Measurements from ENCODE around the gene TBPL1.
"Not testable (repeated sequence)": the region's sequence is repeated elsewhere in the genome, so short reads cannot be mapped to it uniquely, and the experiment has no call there.

TBPL1 gene

DNA sequence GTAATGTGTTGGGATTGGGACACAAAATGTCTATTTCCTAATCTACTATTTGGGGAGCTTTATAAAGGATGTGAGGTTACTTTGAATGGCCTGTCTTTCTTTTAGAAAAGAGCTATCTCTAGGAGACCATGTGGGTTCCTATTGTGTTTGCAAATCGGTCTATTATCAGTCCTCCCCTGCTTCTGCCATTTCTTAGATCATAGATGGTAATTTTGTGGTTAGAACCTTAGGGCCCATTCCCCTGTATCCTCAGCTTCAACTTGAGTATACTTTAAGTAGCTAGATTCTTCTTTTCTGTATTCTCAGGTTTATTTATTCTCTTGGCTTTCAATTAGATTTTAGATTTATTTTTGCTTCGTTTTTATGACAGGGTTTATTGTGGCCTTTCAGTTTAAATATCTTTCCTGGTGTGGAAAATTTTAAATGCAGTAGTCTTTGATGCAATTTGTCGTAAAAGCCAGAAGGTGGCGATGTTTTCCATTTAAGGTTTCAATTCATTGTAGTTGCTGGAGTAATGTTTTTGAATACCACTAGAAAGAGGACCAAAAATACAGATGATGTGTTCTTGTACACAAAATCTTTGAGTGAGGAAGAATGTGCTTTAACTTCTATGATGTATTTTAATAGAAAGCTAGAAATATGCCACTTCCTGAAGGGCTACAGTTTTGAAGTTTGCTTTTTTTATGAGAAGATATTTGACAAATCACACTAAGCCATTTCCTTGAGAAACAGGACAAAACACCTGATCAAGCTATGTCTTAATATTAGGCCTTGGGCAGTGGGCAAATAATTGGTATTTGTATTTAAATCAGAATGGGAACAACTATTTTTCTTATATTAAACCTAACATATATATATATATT is 20.3 kb downstream of the TBPL1 start:
- no peak for DNase-seq (ENCODE audit: low spot score)

- DNase-seq (ENCODE audit: low spot score): no peak
Measured at GRCh38 chr6:133977983-133978895, 25.2 kb downstream of the TBPL1 start.

DNA sequence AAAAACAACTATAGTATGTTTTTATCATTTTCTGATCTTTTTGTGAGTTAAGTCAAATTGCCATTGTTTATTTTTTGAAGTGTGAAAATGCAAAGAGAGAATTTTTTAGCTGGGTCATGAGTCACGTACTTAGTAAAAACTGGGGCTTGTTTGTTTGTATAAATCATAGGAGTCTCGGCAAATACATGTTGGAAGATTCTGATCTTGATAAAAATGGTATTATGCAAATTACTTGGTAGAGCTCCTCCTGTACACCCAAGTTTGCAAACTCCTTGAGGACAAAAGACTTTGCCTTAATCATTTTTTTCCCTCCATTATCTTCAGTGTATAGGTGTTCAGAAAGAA is 25.8 kb downstream of the TBPL1 start:
- DNase-seq (ENCODE audit: low spot score): no peak

DNA sequence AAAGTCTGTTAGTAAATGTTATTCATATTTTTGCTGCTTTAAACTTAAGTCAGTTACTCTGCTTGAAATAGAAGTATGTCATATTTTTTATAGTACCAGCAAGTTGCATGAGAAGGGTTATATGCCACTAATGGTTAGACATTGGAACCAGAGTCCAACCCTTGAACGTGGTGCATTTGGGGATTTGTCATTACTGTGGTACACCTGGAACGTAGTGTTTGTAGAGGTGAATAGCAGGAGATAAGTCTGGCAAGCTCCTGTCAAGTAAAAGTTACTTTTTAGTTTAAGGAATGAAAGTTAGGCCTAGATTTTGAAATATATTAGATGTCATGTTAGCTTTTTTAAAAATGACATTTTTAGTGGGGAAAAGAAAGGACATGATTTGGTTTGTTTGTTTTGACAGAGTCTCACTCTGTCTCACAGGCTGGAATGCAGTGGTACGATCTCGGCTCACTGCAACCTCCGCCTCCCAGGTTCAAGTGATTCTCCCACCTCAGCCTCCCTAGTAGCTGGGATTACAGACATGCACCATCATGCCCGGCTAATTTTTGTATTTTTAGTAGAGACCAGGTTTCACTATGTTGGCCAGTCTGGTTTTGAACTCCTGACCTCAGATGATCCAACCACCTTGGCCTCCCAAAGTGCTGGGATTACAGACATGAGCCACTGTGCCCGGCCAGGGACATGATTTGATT is 26.4 kb downstream of the TBPL1 start:
- DNase-seq (ENCODE audit: low spot score): not testable (repeated sequence)

DNA sequence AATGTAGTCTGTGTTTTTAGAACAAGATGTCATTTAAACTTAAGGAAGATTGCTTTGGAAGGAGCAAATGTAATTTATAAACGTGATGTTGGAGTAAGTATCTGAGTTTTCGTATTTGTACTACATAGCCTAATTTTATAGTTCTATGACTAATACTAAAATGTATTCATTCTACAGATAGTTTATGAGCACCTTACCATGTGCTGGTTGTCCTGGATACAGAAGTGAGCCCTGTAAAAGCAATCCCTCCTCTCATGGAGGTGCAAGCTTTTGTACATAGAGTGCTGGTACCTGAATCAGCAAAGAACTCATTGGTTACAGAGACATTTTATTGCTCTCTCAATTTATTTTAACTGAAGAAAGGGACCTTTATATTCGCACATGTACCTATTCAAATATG is 27.1 kb downstream of the TBPL1 start:
- DNase-seq (ENCODE audit: low spot score): no peak

DNA sequence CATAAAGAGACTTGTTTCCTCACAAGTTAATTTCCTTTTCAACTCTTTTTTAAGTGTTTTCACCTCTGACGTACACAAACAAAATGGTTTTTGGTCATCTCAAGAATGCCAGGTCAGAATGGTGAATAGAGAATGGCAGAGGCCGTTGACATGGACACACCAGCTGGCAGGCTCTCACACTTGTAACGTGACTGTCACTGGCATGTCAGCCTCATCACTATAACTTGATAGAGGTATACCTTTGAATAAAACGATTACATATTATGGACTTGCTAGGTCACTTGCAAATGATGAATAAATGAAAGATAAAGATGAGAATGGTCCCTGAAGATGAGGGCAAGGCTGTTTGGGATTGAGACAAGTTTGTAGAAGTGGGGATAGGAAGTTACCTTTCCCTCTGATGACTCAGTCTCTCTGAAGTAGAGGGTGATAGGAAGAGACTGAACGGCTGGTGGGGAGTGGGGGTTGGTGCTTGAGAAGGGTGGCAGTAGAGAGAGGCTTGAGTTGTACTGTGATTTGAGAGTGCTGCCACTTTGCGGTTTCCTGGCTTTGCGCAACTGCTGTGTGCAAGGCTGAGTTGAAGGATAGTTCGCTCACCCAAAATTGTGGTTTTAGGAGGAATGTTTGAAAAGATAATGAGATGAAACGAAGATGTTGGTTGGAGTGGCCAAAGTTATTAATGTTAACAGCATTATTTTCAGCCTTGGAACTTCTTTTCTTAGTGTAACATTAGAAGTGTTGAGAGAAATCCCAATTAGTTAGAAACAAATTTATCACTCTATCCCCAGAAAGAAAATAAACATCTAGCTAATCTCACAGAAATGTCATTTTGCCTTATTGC is 30.3 kb downstream of the TBPL1 start:
- no peak for DNase-seq (ENCODE audit: low spot score)

GRCh38 chr6:133985970-133986369 is 32.9 kb downstream of the TBPL1 start:
- no peak for DNase-seq (ENCODE audit: low spot score)

DNA sequence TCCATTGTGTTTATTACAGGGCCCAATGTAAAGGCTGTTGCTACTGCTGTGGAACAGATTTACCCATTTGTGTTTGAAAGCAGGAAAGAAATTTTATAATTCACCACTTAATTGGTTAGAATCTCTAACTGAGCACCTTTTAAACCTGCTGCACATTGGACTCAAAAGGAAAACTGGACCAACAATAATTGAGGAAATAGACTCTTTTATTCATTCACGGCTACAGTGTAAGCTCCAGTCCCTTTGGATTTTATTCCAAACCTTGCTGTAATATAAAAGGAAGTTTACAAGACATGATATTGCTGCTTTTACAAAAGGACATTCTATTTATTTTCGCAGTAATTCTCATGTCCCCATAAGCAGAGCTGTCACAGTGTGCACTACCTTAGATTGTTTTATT is 33.9 kb downstream of the TBPL1 start:
- DNase-seq (ENCODE audit: low spot score): no peak

- no peak for DNase-seq (ENCODE audit: low spot score)
Measured at GRCh38 chr6:133989525-133989924, 36.5 kb downstream of the TBPL1 start.

- DNase-seq (ENCODE audit: low spot score): no peak
Measured at GRCh38 chr6:133990321-133990720, 37.3 kb downstream of the TBPL1 start.

DNA sequence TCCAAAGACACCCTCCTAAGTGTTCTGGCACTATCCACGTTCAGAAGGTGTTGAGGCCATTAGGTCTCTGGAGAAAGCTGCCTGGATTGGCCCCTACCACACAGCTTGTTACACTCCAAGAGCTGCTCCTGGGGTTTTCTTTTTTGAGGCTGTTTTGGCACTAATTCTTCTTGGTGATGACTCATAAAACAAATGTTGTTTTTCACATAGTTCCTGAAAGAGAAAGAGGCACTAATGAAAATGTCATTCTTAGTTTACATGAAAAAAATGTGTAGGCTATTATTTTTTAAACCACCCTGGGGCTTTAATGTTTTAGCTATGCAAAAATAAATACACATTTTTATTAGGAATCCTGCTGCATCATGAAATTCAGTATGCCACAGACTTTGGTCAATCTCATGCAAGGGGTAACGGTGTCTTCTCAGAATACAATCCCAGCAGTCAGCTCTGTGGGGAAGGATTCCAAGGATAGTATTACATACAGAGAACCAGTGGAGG is 38.1 kb downstream of the TBPL1 start:
- DNase-seq (ENCODE audit: low spot score): no peak

DNA sequence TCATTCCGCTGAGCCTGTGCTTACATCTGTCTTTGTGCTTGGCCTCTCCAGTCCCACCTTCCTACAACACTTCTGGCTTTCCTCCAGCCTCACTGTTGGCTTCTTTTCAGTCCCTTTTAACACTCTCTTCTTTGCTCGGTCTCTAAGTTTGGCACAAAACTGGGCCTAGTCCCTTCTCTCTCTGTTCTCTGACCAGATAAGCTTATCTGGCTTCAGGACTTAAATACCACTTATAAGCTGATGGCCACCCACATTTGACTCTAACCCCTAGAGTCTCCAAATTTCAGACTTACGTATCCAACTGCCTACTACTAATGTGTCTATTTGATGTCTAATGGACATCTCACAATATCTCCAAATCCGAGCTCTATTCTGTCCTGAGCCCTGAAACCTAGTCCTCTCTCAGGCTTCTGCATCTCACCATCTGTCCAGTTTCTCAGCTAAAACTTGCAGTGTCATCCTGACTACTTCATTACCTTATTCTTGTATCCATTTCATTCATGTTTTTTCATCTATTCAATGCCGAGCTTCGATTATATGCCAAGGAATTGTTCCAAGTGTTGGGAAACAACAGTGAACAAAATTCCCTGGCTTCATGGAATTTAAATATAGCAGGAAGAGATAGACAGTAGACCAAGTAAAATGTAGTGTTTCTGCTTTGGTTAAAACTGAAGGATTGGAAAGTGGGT is 40.1 kb downstream of the TBPL1 start:
- no peak for DNase-seq (ENCODE audit: low spot score)

- no peak for DNase-seq (ENCODE audit: low spot score)
Measured at GRCh38 chr6:133995296-133995695, 42.3 kb downstream of the TBPL1 start.

DNA sequence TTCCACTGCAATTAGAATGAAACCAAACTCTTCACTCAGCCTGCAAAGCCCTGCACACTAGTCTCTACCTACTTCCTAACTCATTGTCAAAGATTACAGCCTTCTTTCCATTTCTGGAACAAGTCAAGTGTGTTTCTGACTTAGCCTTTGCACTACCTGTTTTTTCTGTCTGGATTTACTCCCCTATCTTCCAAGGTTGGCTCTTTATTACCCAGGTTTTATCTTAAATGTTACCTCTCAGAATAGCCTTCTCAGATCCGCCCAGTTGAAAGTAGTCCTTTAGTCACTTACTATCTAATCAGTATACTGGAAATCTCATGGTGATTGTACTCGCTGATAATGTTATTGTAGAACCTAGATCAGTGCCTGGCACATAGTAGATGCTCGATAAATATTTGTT is 42.7 kb downstream of the TBPL1 start:
- no peak for DNase-seq (ENCODE audit: low spot score)

- DNase-seq (ENCODE audit: low spot score): no peak
Measured at GRCh38 chr6:133997267-133997666, 44.2 kb downstream of the TBPL1 start.

DNA sequence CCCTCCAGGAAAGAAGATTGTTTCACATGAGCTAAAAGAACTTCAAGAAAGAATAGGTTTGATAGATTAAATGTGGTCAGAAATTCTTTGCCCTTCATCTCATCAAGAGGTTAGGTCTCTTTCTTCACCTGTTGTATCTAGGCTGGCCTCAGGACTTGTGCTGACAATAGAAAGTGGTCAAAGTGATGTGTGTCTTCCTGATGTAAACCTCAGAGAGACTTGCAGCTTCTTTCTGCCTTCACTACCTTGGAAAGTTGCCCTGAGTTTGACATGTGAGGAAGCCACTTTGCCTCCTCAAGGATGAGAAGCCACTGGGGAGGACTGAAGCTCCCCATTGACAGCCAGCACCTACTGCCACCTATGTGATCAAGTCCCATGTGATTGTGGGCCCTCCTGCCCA is 46.3 kb downstream of the TBPL1 start:
- DNase-seq (ENCODE audit: low spot score): no peak

GRCh38 chr6:134000443-134000842 is 47.4 kb downstream of the TBPL1 start:
- no peak for DNase-seq (ENCODE audit: low spot score)

GRCh38 chr6:134002821-134003220 is 49.8 kb downstream of the TBPL1 start:
- DNase-seq (ENCODE audit: low spot score): peak; percentile 47

- no peak for DNase-seq (ENCODE audit: low spot score)
Measured at GRCh38 chr6:134003542-134003951, 50.5 kb downstream of the TBPL1 start.

DNA sequence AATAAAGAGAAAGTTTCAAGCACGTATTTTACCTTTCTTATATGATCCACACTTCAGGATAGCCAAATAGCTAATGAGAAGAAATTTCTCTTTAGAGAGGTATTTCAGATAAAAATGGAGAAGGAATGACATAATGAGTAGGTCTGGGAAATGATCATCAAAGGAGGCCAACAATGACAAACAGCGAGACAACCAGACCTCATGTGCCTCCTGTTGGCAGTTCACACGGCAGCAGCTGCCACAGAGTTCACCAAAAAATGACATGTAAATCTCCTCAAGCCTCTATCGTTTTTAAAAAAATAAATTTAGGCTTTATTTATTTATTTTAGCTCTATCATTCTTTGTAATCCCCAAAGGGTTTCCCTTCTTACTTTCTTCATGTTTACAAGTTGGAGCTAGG is 51.7 kb downstream of the TBPL1 start:
- DNase-seq (ENCODE audit: low spot score): no peak

GRCh38 chr6:134005800-134006199 is 52.8 kb downstream of the TBPL1 start:
- DNase-seq (ENCODE audit: low spot score): no peak

All from ecto neural progenitor cell (in vitro differentiated cells).